Left lung (tissue), 10 donors: ENCODE measurements around the gene ACOX2. TPM values are rescaled to one million over a fixed set of nuclear protein-coding genes. Genes with fewer than 3 reads are reported as not detected.

Experiments
- ATAC-seq: fragments of 200-7000 bp; cut with Tn5 transposase; one replicate; pipeline ENCODE4 v1.9.1; 2020; ENCODE audit warnings: moderate library complexity
- DNase-seq, 4 donors: peaks; one replicate each; pipeline ENCODE4 v3.0.0-alpha.2; 2013 to 2020
- H3K27ac ChIP-seq, 2 donors: fragments of 200-600 bp; sonication (generic) in 1 of 2; one replicate each; pipeline versions ENCODE4 v1.5.0 to v1.8.0; 2020 to 2021
- H3K27me3 ChIP-seq, 2 donors: fragments of 200-600 bp; sonication (generic) in 1 of 2; one replicate each; pipeline versions ENCODE4 v1.5.0 to v1.8.0; 2020 to 2021
- H3K36me3 ChIP-seq, 2 donors: fragments of 200-600 bp; sonication (generic) in 1 of 2; one replicate each; pipeline versions ENCODE4 v1.5.0 to v1.8.0; 2020 to 2021
- H3K4me1 ChIP-seq, 2 donors: fragments of 200-600 bp; one replicate each; pipeline ENCODE4 v1.8.0; 2021
- H3K4me3 ChIP-seq, 2 donors: fragments of 200-600 bp; sonication (generic) in 1 of 2; one replicate each; pipeline versions ENCODE4 v1.5.0 to v1.8.0; 2020 to 2021; ENCODE audit warnings: mild to moderate bottlenecking in 1 of 2
- H3K9me3 ChIP-seq, 2 donors: fragments of 200-600 bp; sonication (generic) in 1 of 2; one replicate each; pipeline versions ENCODE4 v1.5.0 to v1.8.0; 2020 to 2021
- intact Hi-C, 2 donors: fragments of 100-400 bp; cut with DNase I; formaldehyde crosslinking; loops; one replicate each; pipeline versions ENCODE4 v1.11.2 to v1.14.2; 2022
- polyA plus RNA-seq, 6 donors: library from polyadenylated mRNA; unstranded; fragments of 120-200 nt; gene quantifications; one replicate each; pipeline ENCODE4 v1.2.1, GENCODE V29; 2013; ENCODE audit not compliant: insufficient read length in 6 of 6
- total RNA-seq, 2 donors: library from RNA; stranded (reverse); fragmentation: NEBNext Ultra II Directional; extraction: Animal tissue kit (Norgen Biotek cat#: 25700); gene quantifications; one replicate each; pipeline ENCODE4 v1.2.1, GENCODE V29; 2021
- TF ChIP-seq, protein P1 (sequence below), 2 donors: fragments of 200-600 bp; sonication (generic) in 1 of 2; IDR thresholded peaks; one replicate each; pipeline versions ENCODE4 v1.5.0 to v1.8.0; 2021; ENCODE audit warnings: antibody characterized with exemption in 2 of 2
- donor health status: DM: no; HTN: yes; CAD: no.
- donor health status: DM: no; HTN: no; CAD: no.

The ACOX2 gene
- total and polyA plus RNA-seq, 8 donors: 9.8 to 58.1 (median 42.8) TPM

GRCh38 chr3:58576716-58577115, 39.7 kb upstream of the ACOX2 start:
- Histone ChIP-seq H3K4me1 (peaks cover 4 to 16% of the 10 kb centered on the region in 2 donors), H3K36me3 (no peaks in the 10 kb centered on the region), H3K27ac (peak overlapping the region in 1 of 2 donors; percentile 83), H3K9me3 (no peaks in the 10 kb centered on the region), H3K4me3 (peak overlapping the region in 1 of 2 donors; percentile 34), H3K27me3 (no peaks in the 10 kb centered on the region)
- TF ChIP-seq, protein P1, sequence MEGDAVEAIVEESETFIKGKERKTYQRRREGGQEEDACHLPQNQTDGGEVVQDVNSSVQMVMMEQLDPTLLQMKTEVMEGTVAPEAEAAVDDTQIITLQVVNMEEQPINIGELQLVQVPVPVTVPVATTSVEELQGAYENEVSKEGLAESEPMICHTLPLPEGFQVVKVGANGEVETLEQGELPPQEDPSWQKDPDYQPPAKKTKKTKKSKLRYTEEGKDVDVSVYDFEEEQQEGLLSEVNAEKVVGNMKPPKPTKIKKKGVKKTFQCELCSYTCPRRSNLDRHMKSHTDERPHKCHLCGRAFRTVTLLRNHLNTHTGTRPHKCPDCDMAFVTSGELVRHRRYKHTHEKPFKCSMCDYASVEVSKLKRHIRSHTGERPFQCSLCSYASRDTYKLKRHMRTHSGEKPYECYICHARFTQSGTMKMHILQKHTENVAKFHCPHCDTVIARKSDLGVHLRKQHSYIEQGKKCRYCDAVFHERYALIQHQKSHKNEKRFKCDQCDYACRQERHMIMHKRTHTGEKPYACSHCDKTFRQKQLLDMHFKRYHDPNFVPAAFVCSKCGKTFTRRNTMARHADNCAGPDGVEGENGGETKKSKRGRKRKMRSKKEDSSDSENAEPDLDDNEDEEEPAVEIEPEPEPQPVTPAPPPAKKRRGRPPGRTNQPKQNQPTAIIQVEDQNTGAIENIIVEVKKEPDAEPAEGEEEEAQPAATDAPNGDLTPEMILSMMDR (IDR thresholded peaks at IDR 0.05): no peak
- intact Hi-C loops: no loop called here
- DNase-seq: no peak
- no peak for ATAC-seq

GRCh38 chr3:58575971-58576652, 39.1 kb upstream of the ACOX2 start:
- ATAC-seq: no peak
- intact Hi-C loops: no loop called here
- H3K27ac ChIP-seq: peak overlapping the region in 1 of 2 donors; percentile 83

DNA sequence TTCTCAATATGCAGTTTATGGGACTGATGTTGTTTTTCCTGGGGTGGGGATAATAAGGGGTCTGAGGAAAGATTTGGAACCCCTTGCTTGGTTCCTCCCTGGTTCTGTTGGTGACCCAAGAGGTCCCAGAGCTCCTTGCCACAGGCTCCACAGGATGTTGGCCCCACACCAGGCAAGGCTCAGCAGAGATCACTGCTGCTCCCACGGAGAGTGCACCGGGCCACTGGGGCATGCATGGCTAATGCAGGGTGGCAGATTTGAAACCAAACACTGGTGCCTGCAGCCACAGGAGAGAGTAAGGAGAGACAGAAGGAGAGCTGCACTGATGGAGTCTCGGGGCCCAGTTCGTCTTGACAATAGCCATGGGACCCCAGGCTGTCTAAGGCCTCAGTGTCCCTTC, 37.7 kb upstream of the ACOX2 start:
- Histone ChIP-seq H3K27me3 (no peaks in the 10 kb centered on the region), H3K36me3 (no peaks in the 10 kb centered on the region), H3K4me1 (peaks cover 4 to 22% of the 10 kb centered on the region in 2 donors), H3K4me3 (peak overlapping the region in 1 of 2 donors; percentile 34), H3K27ac (peak overlapping the region in 1 of 2 donors; percentile 18), H3K9me3 (no peaks in the 10 kb centered on the region)
- TF ChIP-seq, protein P1 (IDR thresholded peaks at IDR 0.05): no peak
- ATAC-seq (no peak), DNase-seq (no peak)
- intact Hi-C loops: loop anchor here in 1 of 2 donors (5.0 kb wide), 1 partner anchor 58 kb away; no protein-coding TSS in a partner anchor

More at GRCh38 chr3:58575971-58576652, 39.1 kb upstream of the ACOX2 start:
- DNase-seq: no peak
- Histone ChIP-seq H3K4me1 (peaks cover 4 to 20% of the 10 kb centered on the region in 2 donors), H3K27me3 (no peaks in the 10 kb centered on the region), H3K9me3 (no peaks in the 10 kb centered on the region), H3K4me3 (peak overlapping the region in 1 of 2 donors; percentile 34), H3K36me3 (no peaks in the 10 kb centered on the region)
- TF ChIP-seq, protein P1 (IDR thresholded peaks at IDR 0.05): no peak

DNA sequence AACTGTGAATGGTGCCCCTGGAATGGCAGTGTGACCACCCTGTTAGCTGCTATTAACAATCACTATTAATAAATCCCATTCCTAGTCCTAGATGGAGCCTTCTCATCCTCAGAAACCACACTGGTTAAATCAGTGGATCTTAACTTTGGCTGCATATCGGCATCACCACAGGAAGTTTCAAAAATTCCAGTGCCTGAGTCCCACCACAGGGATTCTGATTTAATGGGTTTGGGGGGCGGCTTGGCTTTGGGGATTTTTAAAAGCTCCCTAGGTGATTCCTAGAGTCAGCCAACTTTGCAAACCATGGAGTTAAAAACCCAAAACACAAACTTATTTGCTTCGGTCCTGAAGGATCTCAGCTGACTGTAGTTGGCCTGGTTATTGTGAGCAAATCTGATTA, 37.1 kb upstream of the ACOX2 start:
- ATAC-seq (no peak), DNase-seq (no peak)
- Histone ChIP-seq H3K4me1 (peaks cover 4 to 22% of the 10 kb centered on the region in 2 donors), H3K27ac (peak overlapping the region in 1 of 2 donors; percentile 18), H3K36me3 (no peaks in the 10 kb centered on the region), H3K9me3 (no peaks in the 10 kb centered on the region), H3K4me3 (peak overlapping the region in 1 of 2 donors; percentile 34), H3K27me3 (no peaks in the 10 kb centered on the region)
- intact Hi-C loops: loop anchor here in 1 of 2 donors (5.0 kb wide), 1 partner anchor 58 kb away; no protein-coding TSS in a partner anchor
- TF ChIP-seq, protein P1 (IDR thresholded peaks at IDR 0.05): no peak

GRCh38 chr3:58573640-58574039, 36.6 kb upstream of the ACOX2 start:
- ATAC-seq: no peak
- Histone ChIP-seq H3K4me1 (peaks cover 4 to 26% of the 10 kb centered on the region in 2 donors), H3K27me3 (no peaks in the 10 kb centered on the region), H3K36me3 (no peaks in the 10 kb centered on the region), H3K4me3 (no peak overlapping the region), H3K27ac (no peak overlapping the region), H3K9me3 (no peaks in the 10 kb centered on the region)
- TF ChIP-seq, protein P1 (IDR thresholded peaks at IDR 0.05): no peak
- DNase-seq: peak in 2 of 4 donors; percentile 64 to 78
- intact Hi-C loops: loop anchor here in 1 of 2 donors (5.0 kb wide), 1 partner anchor 59 kb away; no protein-coding TSS in a partner anchor
